Keratinocyte (primary cell): ENCODE data around the gene ZNF234. TPM values are rescaled to one million over a fixed set of nuclear protein-coding genes. Genes with fewer than 3 reads are reported as not detected.

Experiments used
- DNase-seq: peaks from one replicate; pipeline ENCODE4 v3.0.0-alpha.2; 2011; ENCODE audit warnings: low read depth, missing footprints, low spot score
- FAIRE-seq: peaks from 2 replicates; lab custom pipeline; 2011; peaks lifted over from hg19 to GRCh38; lab: Jason Lieb, UNC
- H2AFZ ChIP-seq: 2 replicates; pipeline ENCODE4 v1.6.0; 2012; ENCODE audit warnings: low read length, control low read depth, inconsistent platforms; ENCODE audit not compliant: control insufficient read depth
- H3K27ac ChIP-seq: 2 replicates; pipeline ENCODE4 v1.5.1; 2011; ENCODE audit warnings: low read length; ENCODE audit not compliant: control insufficient read depth, insufficient read depth
- H3K27me3 ChIP-seq: 3 replicates; pipeline ENCODE4 v1.6.0; 2011; ENCODE audit warnings: low read length; ENCODE audit not compliant: control insufficient read depth, insufficient read depth; ENCODE audit errors: extremely low read depth
- H3K36me3 ChIP-seq, 2 experiments: 2 replicates in 1 of 2; 3 replicates in 1 of 2; pipeline ENCODE4 v1.5.1; 2011; ENCODE audit warnings: low read length in 2 of 2, mild to moderate bottlenecking in 1 of 2; ENCODE audit not compliant: control insufficient read depth in 2 of 2, insufficient read depth in 2 of 2; ENCODE audit errors: extremely low read depth in 1 of 2
- H3K4me1 ChIP-seq: 3 replicates; pipeline ENCODE4 v1.5.1; 2011; ENCODE audit warnings: low read length; ENCODE audit not compliant: control insufficient read depth, insufficient read depth; ENCODE audit errors: extremely low read depth
- H3K4me2 ChIP-seq: 3 replicates; pipeline ENCODE4 v1.6.0; 2011; ENCODE audit warnings: low read depth, low read length; ENCODE audit not compliant: control insufficient read depth, insufficient read depth; ENCODE audit errors: extremely low read depth
- H3K4me3 ChIP-seq, 3 experiments: fragments of 200-600 bp in 1 of 3; sonication (generic) in 1 of 3; 2 replicates in 2 of 3; 3 replicates in 1 of 3; pipeline ENCODE4 v1.5.1; 2011 to 2016; ENCODE audit warnings: low read length in 3 of 3, mild to moderate bottlenecking in 3 of 3, control low read depth in 2 of 3, inconsistent platforms in 1 of 3, low read depth in 1 of 3, mixed read lengths in 1 of 3, mixed run types in 1 of 3, moderate library complexity in 1 of 3; ENCODE audit not compliant: control insufficient read depth in 2 of 3, insufficient read depth in 2 of 3; ENCODE audit errors: extremely low read depth in 1 of 3
- H3K79me2 ChIP-seq: 2 replicates; pipeline ENCODE4 v1.6.0; 2012; ENCODE audit warnings: low read length; ENCODE audit not compliant: control insufficient read depth, insufficient read depth
- H3K9ac ChIP-seq: 3 replicates; pipeline ENCODE4 v1.6.0; 2011; ENCODE audit warnings: low read length; ENCODE audit not compliant: control insufficient read depth, insufficient read depth; ENCODE audit errors: extremely low read depth
- H3K9me1 ChIP-seq: 3 replicates; pipeline ENCODE4 v1.6.0; 2011; ENCODE audit warnings: low read length; ENCODE audit not compliant: control insufficient read depth, insufficient read depth; ENCODE audit errors: extremely low read depth
- H3K9me3 ChIP-seq: 2 replicates; pipeline ENCODE4 v1.5.1; 2012; ENCODE audit warnings: low read depth, low read length; ENCODE audit not compliant: control insufficient read depth
- H4K20me1 ChIP-seq: 3 replicates; pipeline ENCODE4 v1.6.0; 2011; ENCODE audit warnings: low read length; ENCODE audit not compliant: control insufficient read depth, insufficient read depth; ENCODE audit errors: extremely low read depth
- CTCF ChIP-seq, 3 experiments: IDR thresholded peaks in 1 of 3; conservative IDR thresholded peaks in 1 of 3; optimal IDR thresholded peaks in 1 of 3; 2 replicates in 2 of 3; 3 replicates in 1 of 3; pipeline versions ENCODE3 to v1.5.1; 2011; ENCODE audit warnings: low read length in 3 of 3, mild to moderate bottlenecking in 3 of 3, moderate library complexity in 2 of 3, control low read depth in 1 of 3, inconsistent platforms in 1 of 3; ENCODE audit not compliant: insufficient read depth in 2 of 3; ENCODE audit errors: extremely low read depth in 1 of 3
- EZH2 ChIP-seq: IDR thresholded peaks from one replicate; pipeline ENCODE4 v1.6.1; 2012; ENCODE audit warnings: inconsistent platforms, mild to moderate bottlenecking, low read length, moderate library complexity
- dilution Hi-C: fragments of 300-500 bp; cut with MboI; formaldehyde crosslinking; loops from one replicate; pipeline ENCODE4 v1.7.0; 2020; ENCODE audit warnings: low sequenced_read_pairs; ENCODE audit not compliant: extremely low pct_ligation_motif_present
- polyA plus RNA-seq, 5 experiments: library from polyadenylated mRNA; depleted of rRNA in 3 of 5; stranded (reverse) in 3 of 5; stranded (forward) in 1 of 5; unstranded in 1 of 5; fragments of >200 nt; gene quantifications; 1 replicate in 1 of 5; 2 replicates in 3 of 5; 3 replicates in 1 of 5; pipeline versions ENCODE4 v1.2.1 to v1.2.3, GENCODE V29; 2011 to 2012; ENCODE audit warnings: missing spikeins in 2 of 5, low read depth in 1 of 5, low replicate concordance in 1 of 5

The ZNF234 gene
- polyA plus RNA-seq, 1 donor (not counting 4 experiments of a cell fraction or from before 2014, with no cell fraction given) = 4.4 TPM

GRCh38 chr19:44204772-44205171 lies 63.4 kb downstream of the ZNF234 start:
- Histone ChIP-seq H3K79me2 (no peaks in the 10 kb centered on the region), H3K4me3 (no peak overlapping the region), H3K36me3 (no peaks in the 10 kb centered on the region), H2AFZ (no peak overlapping the region), H4K20me1 (no peaks in the 10 kb centered on the region), H3K27ac (no peak overlapping the region), H3K4me1 (peaks cover 8% of the 10 kb centered on the region), H3K9me3 (no peaks in the 10 kb centered on the region), H3K4me2 (no peak overlapping the region), H3K9ac (no peak overlapping the region), H3K27me3 (no peaks in the 10 kb centered on the region), H3K9me1 (no peaks in the 10 kb centered on the region)
- dilution Hi-C loops = no loop called here
- TF ChIP-seq EZH2 (no peak), CTCF (optimal IDR thresholded peaks at IDR 0.05 in 1 of 3, IDR thresholded peaks at IDR 0.05 in 1 of 3, conservative IDR thresholded peaks at IDR 0.05 in 1 of 3; ENCODE audit: extremely low read depth in 1 of 3, insufficient read depth in 2 of 3, low read length in 3 of 3) (no peak)
- no peak for FAIRE-seq
- no peak for DNase-seq

GRCh38 chr19:44207126-44207803 lies 65.9 kb downstream of the ZNF234 start:
- Histone ChIP-seq H3K9me3 (no peaks in the 10 kb centered on the region), H3K4me3 (peak overlapping the region; percentile 56 to 80 (median 72)), H3K27ac (peak overlapping the region; percentile 35), H3K36me3 (no peaks in the 10 kb centered on the region), H3K79me2 (no peaks in the 10 kb centered on the region), H3K9me1 (no peaks in the 10 kb centered on the region), H3K9ac (peak overlapping the region; percentile 71), H3K4me1 (peaks cover 8% of the 10 kb centered on the region), H4K20me1 (no peaks in the 10 kb centered on the region), H3K27me3 (no peaks in the 10 kb centered on the region), H3K4me2 (peak overlapping the region; percentile 73), H2AFZ (peak overlapping the region; percentile 77)
- no peak for TF ChIP-seq EZH2
- no peak for TF ChIP-seq CTCF (optimal IDR thresholded peaks at IDR 0.05 in 1 of 3, IDR thresholded peaks at IDR 0.05 in 1 of 3, conservative IDR thresholded peaks at IDR 0.05 in 1 of 3; ENCODE audit: extremely low read depth in 1 of 3, insufficient read depth in 2 of 3, low read length in 3 of 3)
- peak; percentile 90 for FAIRE-seq
- dilution Hi-C loops = no loop called here
- peak; percentile 74 for DNase-seq

Other genes starting within 250 kb of the ZNF234 start
- gene ZNF45, start 206.3 kb upstream of the ZNF234 start, polyA plus RNA-seq = 8.6 to 10.4 TPM (median 9.1 TPM) in 3 replicates
- gene ZNF221, start 190.3 kb upstream of the ZNF234 start, polyA plus RNA-seq = 1.5 TPM in 3 replicates
- 5.0 to 7.0 TPM (median 6.2 TPM) in 3 replicates for gene ZNF155, start 157.4 kb upstream of the ZNF234 start, polyA plus RNA-seq
- 1.5 to 2.9 TPM (median 2.4 TPM) in 3 replicates for gene ZNF230, start 138.6 kb upstream of the ZNF234 start, polyA plus RNA-seq
- gene ZNF222, start 116.2 kb upstream of the ZNF234 start, polyA plus RNA-seq = 2.5 to 3.2 TPM (median 2.7 TPM) in 3 replicates
- 3.7 to 4.2 TPM (median 4.0 TPM) in 3 replicates for gene ZNF223, start 89.5 kb upstream of the ZNF234 start, polyA plus RNA-seq
- 2.1 to 3.0 TPM (median 2.6 TPM) in 3 replicates for gene ZNF284, start 69.4 kb upstream of the ZNF234 start, polyA plus RNA-seq
- 9.8 to 17.5 TPM (median 16.5 TPM) in 3 replicates for gene ZNF224, start 47.2 kb upstream of the ZNF234 start, polyA plus RNA-seq
- 1.6 to 2.2 TPM (median 1.6 TPM) in 3 replicates for gene ZNF225, start 28.2 kb upstream of the ZNF234 start, polyA plus RNA-seq
- gene ZNF226, start 23.5 kb downstream of the ZNF234 start, polyA plus RNA-seq = 9.4 to 16.4 TPM (median 12.8 TPM) in 3 replicates
- 6.1 to 7.7 TPM (median 6.5 TPM) in 3 replicates for gene ZNF227, start 71.0 kb downstream of the ZNF234 start, polyA plus RNA-seq
- gene ZNF233, start 118.3 kb downstream of the ZNF234 start, polyA plus RNA-seq = 0.09 to 0.19 TPM (median 0.11 TPM) in 3 replicates
- 3.7 to 6.1 TPM (median 5.7 TPM) in 3 replicates for gene ZNF235, start 163.5 kb downstream of the ZNF234 start, polyA plus RNA-seq
- gene ZNF112, start 215.1 kb downstream of the ZNF234 start, polyA plus RNA-seq = 1.9 to 4.6 TPM (median 4.0 TPM) in 3 replicates